ENCODE results near the gene OTP.

DNA sequence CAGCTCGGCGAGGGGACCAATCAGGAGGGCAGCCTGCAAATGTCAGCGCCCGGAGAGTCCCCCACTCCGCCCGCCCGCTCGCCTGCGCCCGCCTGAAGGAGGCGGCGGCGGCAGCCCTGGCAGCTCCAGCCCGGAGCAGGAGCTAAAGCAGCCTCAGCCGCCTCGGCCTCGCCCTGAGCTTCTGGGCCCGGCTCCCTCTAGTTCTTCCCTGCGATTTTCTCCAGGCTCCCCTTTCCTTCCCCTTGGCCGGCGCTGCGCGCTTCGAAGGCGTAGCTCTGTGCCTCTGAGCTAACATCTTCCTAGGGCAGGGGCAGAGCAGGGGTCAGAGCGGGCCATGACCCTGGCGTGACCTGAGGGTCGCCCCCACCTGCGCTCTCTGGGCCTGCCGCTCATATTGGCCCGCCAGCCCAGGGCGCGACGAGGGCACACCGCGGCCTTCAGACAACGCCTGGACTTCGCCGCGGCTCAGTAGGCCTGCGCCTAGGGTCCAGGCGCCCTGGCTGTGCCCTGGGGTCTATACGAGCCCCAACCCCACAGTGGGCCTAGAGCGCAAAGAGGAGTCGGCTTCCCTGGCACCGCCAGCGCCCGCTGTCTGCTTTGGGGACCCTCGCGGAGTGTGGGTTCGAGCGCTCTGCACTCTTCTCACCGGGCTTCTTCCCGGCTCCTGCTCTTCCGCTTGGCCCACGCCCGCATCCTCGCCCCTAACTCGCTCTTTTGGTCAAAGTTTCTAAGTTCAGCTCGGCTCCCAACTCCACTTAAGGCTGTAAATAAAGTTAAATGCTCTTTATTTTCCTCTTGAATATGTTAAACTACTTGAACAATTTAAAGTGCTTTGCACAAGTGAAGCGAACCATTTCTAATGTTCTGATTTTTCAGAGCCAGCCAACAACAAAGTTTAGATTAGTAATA, 504 bp upstream of the OTP start:
- TF ChIP-seq, protein P1, sequence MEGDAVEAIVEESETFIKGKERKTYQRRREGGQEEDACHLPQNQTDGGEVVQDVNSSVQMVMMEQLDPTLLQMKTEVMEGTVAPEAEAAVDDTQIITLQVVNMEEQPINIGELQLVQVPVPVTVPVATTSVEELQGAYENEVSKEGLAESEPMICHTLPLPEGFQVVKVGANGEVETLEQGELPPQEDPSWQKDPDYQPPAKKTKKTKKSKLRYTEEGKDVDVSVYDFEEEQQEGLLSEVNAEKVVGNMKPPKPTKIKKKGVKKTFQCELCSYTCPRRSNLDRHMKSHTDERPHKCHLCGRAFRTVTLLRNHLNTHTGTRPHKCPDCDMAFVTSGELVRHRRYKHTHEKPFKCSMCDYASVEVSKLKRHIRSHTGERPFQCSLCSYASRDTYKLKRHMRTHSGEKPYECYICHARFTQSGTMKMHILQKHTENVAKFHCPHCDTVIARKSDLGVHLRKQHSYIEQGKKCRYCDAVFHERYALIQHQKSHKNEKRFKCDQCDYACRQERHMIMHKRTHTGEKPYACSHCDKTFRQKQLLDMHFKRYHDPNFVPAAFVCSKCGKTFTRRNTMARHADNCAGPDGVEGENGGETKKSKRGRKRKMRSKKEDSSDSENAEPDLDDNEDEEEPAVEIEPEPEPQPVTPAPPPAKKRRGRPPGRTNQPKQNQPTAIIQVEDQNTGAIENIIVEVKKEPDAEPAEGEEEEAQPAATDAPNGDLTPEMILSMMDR (conservative IDR thresholded peaks at IDR 0.05; ENCODE audit: low read depth, low read length) = no peak
- no peak for TF ChIP-seq EZH2 (IDR thresholded peaks at IDR 0.05; ENCODE audit: borderline replicate concordance, low read depth, low read length, poor library complexity, severe bottlenecking)

Measured in A673 (cell line).